Activated CD8-positive, alpha-beta memory T cell treated with anti-CD3 and anti-CD28 coated beads, Interleukin-2, amount 50 U/mL, for 1 hour (primary cell): ENCODE data around the gene PLA2R1.
"Not testable (repeated sequence)": the region's sequence is repeated elsewhere in the genome, so short reads cannot be mapped to it uniquely, and the experiment has no call there.

ENCODE experiments used
- DNase-seq: peaks from one replicate; pipeline ENCODE4 v3.0.0-alpha.2; 2020; ENCODE audit errors: extremely low read depth

PLA2R1 gene

DNA sequence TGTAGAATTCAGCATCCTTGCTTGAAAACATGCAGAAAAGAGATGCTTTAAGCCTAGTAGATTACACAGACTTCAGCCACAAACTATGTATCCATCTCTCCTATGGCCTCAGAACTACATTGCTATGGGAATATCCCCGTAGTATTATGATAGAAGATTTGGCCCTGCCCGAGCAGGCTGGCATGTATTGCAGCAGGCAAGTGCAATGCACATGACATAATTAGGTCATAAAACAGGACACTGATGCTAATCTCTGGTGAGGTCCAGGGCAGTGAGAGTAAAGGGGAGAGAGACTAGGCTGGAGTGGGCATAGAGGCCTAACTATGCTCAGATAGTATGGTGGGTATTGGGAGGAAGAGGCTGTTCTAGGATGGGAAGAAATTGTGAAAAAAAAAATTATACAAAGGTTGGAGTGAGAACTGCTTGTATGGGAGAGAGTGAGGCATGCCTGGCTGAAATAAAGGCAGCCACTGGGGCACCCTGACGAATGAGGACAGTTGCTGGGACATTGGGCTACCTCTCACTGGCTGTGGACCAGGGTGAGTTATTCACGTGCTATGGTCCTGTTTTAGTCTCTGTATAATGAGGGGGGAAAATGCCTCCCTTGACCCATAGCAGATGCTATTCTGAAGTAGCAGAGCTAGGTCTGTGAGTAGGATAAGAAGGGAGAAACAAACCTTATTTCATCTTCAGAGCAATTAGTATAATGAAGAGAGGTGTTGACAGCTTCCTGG lies 1.6 kb upstream of the PLA2R1 start:
- DNase-seq, result no peak

DNA sequence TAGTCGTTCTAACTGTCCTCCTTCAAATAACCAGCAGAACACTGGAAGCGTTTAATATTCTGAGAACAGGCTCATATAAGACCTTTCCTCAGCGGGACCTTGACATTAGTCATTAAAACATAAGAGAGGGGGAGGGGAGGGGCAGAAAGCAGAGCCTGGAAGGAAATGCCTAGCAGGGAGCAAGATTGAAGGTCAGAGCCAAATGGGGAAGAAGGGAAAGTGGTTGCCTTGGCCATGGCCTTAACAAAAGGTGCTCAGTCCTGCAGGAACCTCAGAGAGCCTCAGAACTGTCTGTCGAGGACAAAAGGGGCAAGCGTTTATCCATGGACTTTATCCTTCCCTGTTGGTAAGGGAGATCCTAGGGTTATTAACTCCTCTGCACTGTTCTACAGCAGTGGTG lies 856 bp upstream of the PLA2R1 start:
- no peak for DNase-seq

DNA sequence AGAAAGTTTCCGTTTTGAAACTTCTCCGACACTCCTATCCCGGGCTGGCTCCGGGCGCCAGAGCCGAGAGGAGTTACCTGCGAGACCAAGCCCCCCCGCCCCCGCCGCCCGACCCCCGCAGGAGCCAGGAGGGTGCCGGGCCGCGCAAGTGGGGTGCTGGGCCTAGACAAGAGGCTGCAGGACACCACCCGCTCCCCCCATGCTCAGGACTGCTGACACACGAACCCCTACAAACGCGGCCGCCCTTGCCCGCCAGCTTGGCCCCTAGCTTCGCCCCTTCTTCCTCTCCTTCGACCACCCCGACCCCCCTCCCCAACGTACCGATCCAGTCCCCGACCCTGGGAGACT lies 497 bp downstream of the PLA2R1 start:
- no peak for DNase-seq

DNA sequence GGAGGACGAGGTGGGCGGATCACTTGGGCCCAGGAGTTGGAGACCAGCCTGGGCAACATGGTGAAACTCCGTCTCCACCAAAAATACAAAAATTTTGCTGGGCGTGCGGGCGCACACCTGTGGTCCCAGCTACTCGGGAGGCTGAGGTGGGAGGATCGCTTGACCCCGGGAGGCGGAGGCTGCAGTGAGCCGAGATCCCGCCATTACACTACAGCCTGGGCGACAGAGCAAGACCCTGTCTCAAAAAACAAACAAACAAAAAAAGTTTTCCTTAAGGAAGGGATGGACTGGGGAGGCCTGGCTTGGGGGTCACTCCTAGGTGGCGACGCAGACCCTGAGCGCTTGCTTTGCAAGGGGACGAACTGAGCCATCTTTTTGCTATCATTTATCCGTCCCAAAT lies 882 bp downstream of the PLA2R1 start:
- no peak for DNase-seq

DNA sequence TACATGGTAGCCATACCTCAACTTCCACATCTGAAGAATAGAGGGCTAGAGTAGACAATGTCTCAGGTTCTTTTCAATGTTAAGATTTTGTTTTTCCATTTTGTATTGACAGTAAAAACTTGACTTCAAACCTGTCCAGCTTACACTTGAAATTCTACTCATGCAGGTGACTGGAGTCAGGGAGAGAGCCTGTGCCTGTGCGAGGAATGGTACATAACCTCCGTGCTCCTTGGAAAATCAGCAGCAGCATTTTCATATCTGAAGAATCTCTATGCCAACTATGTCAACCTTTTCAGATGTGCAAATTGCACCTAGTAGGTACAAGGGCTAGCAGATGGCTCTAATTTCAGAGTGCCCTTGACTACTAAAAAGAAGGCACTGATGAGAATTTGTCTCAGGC lies 2.1 kb downstream of the PLA2R1 start:
- no peak for DNase-seq

DNA sequence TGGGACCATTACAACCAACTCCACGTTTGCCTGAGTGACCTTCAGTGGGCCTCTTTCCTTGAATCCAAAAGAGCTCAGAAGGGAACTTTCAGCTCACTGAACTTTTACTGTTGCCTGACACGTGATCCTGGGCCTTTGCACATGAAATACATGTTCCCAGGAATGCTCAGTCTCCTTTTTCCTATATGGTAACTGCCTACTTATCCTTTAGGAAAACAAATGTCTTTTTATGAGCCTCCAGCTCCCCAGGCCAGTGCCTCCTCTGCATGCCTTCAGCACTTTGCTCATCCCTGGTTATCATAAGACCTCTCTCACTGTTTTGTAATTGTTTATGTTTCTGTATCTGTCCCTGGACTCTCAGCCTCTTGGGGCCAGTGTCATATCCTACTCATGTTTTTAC lies 5.1 kb downstream of the PLA2R1 start:
- DNase-seq, result no peak

DNA sequence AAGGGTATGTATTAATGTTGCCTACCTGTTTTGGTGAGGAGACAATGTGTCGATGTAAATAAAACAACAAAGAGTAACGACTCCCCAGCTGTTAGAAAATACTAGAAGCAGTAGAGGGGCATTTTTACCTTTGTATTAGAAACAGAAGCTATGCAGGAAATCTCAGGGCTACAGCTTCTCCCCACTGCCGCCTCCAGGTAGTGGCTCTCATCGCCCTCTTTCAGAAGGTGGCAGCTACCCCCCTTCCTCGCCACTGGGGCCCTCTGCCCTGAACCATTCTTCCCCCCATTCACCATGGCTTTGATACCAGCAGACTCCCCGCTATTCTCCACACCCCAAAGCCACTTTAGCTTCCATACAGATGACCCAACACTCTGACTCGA lies 6.7 kb downstream of the PLA2R1 start:
- DNase-seq, result no peak

DNA sequence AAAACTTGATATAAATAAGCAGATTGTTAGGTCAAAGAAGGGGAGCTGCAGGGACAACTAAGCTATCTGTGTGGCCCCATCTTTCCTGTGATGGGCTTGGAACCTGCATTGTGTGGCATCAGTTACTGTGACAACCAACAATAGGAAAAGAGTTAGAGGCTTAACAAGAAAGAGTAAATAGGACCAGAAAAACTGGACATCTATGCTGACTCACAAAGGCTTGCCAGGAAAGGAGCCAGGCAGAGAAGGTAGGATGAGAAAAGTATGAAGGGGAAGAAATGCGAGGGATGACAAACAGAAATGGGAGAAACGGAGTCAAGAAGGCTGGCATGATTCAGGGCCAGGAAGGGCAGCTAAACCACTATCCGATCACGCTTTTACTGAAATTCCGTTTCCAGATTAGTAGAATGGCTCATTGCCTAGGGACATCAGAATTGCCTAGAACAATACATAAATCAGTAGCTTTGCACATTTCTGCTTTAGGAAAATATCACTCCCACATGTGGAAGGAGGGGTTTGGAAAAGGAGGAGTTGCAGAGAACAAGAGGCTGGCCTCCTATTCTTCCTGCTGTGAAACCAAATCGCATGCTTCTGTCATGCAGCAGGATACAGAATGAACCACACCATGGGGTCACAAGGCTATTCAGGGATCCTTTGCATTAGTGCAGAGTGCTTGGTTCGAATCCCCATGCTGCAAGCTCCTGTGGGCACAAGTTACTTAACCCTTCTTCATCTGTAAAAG lies 7.3 kb downstream of the PLA2R1 start:
- DNase-seq, result no peak

DNA sequence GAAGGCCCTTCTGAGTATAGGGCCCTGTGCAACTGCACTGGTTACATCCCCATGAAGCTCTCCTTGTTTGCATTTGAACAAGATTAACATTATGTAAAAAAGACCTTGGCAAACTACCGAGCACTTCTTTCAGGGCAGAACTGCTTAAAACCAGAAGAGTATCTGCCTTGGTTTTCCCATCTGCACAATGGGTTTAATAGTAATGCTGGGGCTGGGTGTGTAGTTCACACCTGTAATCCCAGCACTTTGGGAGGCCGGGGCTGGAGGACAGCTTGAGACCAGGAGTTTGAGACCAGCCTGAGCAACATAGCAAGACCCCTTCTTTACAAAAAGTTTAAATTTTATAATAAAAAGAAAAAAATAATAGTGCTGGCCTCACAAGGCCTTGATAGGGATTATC lies 8.5 kb downstream of the PLA2R1 start:
- DNase-seq, result no peak

DNA sequence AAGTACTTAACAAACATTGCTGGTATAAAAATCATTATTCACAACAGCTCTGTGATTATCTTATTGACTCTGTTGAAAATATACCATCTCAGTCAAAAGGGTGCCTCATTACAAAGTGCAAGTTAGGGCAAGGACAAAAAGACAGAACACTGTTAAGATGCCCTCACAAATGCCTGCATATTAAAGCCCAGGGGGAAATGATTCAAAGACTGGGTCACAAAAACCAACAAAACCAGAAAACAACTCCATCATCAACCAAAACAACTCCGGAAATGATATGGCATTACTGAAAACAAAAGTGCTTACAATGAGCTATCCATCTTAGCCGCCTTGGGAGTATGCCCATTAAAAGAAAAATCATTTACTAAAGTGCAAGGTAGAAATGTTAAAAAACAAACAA lies 9.9 kb downstream of the PLA2R1 start:
- DNase-seq, result no peak

DNA sequence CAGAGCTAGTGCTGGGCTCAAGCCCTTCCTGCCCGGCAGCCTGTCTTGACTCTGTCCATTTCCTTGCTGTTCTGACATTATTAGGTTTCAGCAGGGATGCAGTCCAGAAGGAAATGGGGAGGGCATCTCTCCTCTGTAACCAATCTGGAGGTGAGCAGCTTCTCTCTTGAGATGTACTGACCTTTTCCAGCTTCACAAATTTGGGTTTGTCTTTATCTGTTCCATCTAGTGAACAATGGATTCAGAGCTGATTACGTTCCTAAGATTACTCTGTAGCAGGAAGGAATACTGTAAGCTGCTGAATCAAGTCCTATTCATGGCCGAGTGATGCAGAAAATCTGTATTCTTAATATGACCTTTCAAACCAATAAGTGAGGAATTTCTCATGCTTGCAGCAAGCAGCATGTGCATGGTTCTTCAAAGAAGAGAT lies 11.0 kb downstream of the PLA2R1 start:
- DNase-seq, result no peak

DNA sequence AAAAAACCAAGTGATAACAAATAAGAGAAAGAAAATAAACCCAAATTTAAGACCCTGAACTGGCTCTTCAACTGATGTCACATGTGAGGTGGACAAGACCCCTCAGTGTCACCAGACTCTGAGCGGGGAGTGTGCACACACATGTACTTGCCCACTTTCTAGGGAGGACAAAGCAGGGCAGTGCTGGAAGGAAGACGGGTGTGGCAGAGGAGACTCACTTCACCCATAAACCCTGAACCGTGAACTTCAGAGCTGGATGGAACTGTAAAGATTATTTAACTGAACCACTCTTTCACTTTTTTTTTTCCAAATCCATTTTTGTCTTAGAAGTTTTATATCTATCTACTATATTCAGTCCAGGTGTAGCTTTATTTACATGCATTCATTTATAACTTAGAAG lies 12.3 kb downstream of the PLA2R1 start:
- DNase-seq, result no peak

DNA sequence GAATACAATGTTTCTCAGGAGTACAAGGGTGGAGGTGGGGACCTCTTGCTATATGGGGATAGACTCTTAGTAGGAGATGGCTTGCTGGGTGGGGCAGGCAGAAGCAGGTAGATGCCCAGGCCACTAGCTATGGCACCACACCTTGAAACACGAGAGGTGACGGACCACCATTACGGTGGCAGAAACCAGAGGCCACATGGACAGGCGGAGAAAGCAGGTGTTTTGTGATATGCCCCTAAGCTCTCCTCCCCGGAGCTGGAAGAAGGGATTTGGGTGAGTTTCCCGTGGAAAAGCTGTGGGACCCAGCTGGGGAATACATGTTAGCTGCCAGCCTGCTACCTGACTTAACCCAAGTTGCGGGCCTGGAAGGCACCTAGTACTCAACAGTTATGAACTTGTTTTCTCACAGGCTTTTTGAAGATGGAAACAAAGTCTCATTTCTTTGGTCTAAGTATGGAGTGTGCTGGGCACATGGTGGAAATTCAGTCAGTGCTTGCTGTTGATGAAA lies 16.7 kb downstream of the PLA2R1 start:
- DNase-seq, result no peak

DNA sequence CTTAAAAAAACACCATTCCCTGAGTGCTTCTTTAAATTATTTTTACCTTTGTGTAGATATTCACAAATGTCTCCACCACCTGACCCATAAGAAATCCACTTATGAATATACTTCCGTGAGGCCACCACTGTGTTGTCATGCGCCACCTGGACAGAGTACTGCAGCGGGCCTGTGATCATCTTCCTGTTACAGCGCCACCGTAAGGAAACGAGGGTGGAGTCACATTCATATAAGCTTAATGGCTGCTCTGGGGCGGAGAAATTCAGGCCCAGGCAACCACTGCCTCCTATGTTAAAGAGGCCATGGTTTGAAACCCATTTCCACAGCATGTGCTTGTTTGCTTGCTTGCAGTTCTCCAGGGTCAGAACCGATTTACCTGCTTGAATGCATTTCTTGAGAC lies 17.7 kb downstream of the PLA2R1 start:
- no peak for DNase-seq

DNA sequence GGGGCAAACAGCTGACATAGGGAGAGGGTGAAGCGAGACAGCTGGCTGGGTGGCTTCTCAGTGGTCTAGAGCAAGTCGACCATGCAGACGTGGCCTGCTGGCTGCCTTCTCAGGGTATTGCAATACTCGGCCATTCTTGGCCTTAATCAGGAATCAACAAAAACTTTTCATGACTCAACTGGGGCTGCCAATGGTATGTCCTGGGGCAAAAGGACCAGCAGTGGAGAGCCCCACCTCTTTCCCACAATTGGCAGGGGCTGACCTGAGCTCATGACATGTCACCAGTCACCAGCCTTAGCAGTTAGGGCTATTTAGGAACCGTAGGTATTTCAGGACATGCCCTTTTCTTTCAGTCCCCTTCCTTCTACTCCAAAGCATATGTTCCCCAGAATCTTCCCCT lies 19.1 kb downstream of the PLA2R1 start:
- no peak for DNase-seq

DNA sequence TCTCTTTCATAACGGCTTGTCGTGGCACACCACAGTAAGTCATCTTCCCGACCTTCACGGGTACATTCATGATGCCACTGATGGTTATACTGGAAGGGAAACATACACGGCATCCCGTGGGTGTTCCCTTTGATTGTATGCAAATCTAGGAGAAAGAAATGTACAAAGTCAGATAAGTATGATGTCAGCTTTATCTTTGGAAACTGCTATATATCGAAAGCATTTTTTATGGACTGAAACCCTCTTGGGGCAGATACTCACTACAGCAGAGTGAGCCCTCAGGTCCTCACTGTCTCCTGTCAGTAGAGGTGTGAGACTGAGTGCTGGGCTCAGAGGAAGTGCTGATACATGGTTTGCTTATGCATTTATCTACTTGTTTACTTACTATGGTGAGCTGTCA lies 20.4 kb downstream of the PLA2R1 start:
- DNase-seq, result no peak

DNA sequence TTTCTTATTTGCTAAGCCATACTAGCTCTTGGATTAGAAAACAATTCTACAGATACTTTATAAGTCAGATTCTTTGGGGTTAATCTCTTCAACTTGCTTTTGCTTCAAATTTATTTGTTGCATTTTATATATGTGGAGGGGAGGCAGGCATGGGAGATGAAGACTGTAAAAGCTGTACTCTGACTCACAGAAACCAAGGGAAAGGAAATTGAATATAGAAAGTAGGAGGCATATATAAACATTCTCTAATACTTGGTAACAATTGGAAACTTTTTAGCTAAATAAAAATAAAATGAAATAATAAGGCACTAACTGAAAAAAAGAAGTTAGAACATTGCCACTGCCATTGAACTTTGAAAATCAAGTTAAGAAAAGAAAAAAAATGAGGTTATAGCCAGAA lies 21.3 kb downstream of the PLA2R1 start:
- DNase-seq, result no peak

DNA sequence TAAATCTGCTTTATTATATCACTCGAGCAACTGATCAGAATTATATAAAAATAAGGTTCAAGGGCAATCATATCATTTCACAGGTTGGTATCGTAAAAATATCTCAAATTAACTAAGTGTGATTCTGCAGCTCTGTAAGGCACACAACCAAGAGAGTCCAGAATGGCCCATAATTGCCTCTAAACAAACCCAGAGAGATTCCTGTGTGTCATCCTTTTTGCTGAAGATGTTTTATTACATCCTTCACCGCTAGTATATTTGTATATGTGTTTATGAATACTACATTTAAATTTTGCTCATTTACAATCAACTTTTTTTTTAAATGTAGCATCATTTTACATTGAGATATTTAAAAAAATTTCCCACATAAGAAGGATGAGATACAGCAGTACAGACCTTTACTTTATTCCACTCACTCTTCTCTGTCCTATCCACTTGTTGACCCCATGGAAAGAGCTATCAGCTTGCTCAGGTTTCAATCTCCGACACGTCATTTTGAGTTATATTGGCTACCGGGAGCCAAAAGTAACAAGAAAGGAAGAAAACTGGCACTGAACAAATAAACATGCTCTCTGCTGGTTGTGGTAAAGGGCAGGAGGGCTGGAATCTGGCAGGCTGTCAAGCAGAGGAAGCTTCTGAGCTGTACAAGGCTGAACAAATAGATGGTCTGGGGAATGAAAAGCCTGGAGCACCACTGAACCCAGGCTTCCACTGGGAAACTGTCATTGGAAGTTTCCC lies 23.1 kb downstream of the PLA2R1 start:
- no peak for DNase-seq

DNA sequence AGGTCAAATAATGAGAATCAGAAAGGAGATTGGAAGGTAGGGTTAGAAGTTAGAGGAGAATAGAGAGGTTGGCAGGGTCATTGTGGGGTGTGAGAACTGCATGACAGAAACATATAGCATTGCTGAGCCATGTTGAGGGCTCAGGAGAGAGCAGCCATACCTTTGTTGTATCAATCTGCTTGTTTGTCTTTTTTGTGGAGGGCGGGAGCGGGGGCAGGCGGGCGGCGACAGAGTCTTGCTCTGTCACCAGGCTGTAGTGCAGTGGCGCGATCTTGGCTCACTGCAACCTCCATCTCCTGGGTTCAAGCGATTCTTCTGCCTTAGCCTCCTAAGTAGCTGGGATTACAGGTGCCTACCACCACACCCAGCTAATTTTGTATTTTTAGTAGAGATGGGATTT lies 23.8 kb downstream of the PLA2R1 start:
- not testable (repeated sequence) for DNase-seq

DNA sequence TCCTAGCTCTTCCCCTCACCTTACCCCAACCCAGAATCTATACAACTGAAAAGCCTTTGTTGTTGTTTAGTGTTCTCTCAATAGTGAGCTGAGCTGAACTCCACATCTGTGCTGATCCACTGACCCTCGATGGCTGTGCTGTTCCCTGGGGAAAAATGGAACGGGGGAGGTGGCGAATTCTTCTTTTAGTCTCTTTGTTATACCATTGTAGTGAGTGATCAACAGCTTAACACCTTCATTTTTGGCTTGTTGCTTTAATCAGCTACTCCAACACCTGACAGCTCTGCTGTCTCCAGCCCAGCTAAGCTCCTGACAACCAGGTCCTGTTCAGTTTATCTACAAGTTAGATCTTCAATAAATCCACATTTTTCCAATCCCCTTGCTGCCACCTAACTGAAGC lies 25.7 kb downstream of the PLA2R1 start:
- no peak for DNase-seq

DNA sequence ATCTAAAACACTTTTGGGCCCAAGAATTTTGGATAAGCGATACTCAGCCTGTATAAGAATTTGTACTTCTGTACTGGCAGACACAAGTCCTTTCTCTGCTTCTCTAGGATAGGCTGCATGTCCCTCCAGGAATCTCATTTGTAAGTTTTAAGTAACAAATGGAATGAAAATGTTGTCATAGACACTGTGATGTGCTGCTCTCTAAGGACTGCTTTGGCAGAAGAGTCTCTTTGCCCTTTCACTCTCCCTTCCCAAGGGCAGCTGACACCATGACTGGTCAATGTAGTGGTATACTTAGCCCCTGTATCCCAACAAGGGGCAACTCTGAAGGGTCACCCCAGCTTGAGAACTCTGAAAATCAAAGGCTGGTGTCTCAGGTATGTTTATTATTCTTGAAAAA lies 27.3 kb downstream of the PLA2R1 start:
- DNase-seq, result no peak

DNA sequence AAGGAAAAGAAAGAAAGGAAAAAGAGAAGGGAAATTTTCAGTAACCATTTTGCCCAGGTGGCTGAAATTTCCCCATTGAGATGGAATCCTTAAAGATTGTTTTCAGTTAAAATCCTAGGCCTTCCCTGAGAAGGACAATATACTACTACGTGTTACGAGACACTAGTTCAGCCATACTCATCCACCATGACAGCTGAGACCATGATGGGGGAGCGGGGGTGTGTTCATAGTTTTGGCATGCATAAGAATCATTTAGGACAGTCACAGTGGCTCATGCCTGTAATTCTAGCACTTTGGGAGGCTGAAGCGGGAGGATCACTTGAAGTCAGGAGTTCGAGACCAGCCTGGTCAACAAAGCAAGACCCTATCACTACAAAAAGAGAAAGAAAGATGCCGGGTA lies 28.0 kb downstream of the PLA2R1 start:
- no peak for DNase-seq
